ENCODE data around the gene CRIP1. TPM values are rescaled to one million over a fixed set of nuclear protein-coding genes. Genes with fewer than 3 reads are reported as not detected.

Gene CRIP1
- polyA plus RNA-seq, 4 donors, result 71.9 to 3,839 (median 386) TPM

DNA sequence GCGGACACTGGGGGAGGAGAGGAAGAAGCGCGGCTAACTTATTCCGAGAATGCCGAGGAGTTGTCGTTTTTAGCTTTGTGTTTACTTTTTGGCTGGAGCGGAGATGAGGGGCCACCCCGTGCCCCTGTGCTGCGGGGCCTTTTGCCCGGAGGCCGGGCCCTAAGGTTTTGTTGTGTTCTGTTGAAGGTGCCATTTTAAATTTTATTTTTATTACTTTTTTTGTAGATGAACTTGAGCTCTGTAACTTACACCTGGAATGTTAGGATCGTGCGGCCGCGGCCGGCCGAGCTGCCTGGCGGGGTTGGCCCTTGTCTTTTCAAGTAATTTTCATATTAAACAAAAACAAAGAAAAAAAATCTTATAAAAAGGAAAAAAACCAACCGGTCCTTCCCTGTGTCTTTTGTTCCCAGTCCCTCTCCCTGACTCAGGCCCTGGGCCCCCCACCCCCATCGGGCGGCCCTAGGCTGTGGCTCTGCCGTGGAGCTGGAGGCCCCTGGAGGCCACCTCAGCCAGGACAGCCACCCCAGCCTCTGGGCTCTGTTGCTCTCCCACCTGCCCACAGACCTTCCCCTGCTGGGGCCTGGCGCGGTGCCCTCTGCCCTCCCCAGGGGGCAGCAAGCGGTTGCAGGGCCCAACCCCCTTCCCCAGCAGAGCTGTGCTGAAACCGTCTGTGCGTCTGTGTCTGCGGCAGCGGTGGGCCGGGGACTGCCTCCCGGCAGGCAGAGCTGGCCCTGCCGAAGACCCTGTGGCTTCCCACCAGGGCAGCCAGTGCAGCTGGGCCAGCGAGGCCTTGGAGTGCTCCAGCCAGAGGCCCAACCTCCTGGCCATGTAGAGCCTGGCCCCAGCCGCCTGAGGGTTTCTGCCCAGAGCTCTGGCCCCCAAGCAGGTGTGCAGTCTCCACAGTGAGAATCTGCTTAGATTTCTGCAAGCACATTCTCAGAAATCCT, 16.1 kb upstream of the CRIP1 start:
- WGBS, 3 donors, result 85 to 86% (median 85%) methylated on average over 32 to 34 of the region's 34 CpGs
- Histone ChIP-seq H3K27ac (ENCODE audit: low read depth in 1 of 3, low read length in 2 of 3) (peak overlapping the region in 1 of 3 donors; percentile 28), H3K4me1 (ENCODE audit: control insufficient read depth in 3 of 3, insufficient read depth in 2 of 3, low read depth in 1 of 3, low read length in 2 of 3) (peaks cover 0 to 20% (median 0%) of the 10 kb centered on the region in 3 donors), H3K36me3 (ENCODE audit: control insufficient read depth in 3 of 3, insufficient read depth in 2 of 3, low read depth in 1 of 3, low read length in 3 of 3) (peaks cover 4 to 55% (median 7%) of the 10 kb centered on the region in 3 donors), H3K27me3 (ENCODE audit: control insufficient read depth in 3 of 3, insufficient read depth in 3 of 3, low read length in 3 of 3) (peaks cover 0 to 5% (median 3%) of the 10 kb centered on the region in 3 donors), H3K4me3 (ENCODE audit: low read depth in 1 of 3, low read length in 3 of 3) (no peak overlapping the region), H3K9me3 (ENCODE audit: control insufficient read depth in 2 of 2, insufficient read depth in 1 of 2, low read depth in 1 of 2, low read length in 1 of 2) (no peaks in the 10 kb centered on the region)
- DNase-seq (no peak), FAIRE-seq (no peak)

DNA sequence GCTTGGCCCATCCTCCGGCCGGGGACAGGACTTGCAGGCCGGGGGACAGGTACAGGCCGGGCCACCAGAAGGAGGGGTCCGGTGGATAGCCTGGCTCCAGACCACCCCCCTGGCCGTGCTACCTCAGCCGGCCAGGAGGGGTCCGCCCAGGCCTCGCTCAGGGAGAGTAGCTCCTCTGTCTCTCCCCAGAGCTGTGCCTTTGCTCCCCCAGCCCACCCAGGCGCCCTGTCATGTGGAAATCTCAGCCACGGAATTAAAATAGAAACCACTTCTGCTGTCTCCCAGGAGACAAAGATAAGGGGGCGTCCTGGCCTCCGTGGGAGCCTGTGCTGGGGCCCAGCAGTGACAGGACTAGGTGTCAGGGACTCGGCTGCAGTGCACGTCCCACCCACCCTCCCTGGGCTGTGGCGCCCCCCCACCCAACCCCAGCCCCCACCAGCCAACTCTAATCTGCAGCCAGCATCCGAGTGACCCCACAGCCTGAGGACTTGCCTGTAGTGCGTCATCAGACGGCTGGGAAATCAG, 15.3 kb upstream of the CRIP1 start:
- Histone ChIP-seq H3K4me3 (ENCODE audit: low read depth in 1 of 3, low read length in 3 of 3) (no peak overlapping the region), H3K4me1 (ENCODE audit: control insufficient read depth in 3 of 3, insufficient read depth in 2 of 3, low read depth in 1 of 3, low read length in 2 of 3) (peaks cover 0 to 27% (median 0%) of the 10 kb centered on the region in 3 donors), H3K36me3 (ENCODE audit: control insufficient read depth in 3 of 3, insufficient read depth in 2 of 3, low read depth in 1 of 3, low read length in 3 of 3) (peaks cover 4 to 47% (median 4%) of the 10 kb centered on the region in 3 donors), H3K9me3 (ENCODE audit: control insufficient read depth in 2 of 2, insufficient read depth in 1 of 2, low read depth in 1 of 2, low read length in 1 of 2) (no peaks in the 10 kb centered on the region), H3K27me3 (ENCODE audit: control insufficient read depth in 3 of 3, insufficient read depth in 3 of 3, low read length in 3 of 3) (peaks cover 3 to 11% (median 5%) of the 10 kb centered on the region in 3 donors), H3K27ac (ENCODE audit: low read depth in 1 of 3, low read length in 2 of 3) (no peak overlapping the region)
- FAIRE-seq (no peak), DNase-seq (peak in 1 of 2 donors; percentile 22)
- WGBS, 3 donors, result 64 to 67% (median 65%) methylated on average over 16 to 19 of the region's 19 CpGs

DNA sequence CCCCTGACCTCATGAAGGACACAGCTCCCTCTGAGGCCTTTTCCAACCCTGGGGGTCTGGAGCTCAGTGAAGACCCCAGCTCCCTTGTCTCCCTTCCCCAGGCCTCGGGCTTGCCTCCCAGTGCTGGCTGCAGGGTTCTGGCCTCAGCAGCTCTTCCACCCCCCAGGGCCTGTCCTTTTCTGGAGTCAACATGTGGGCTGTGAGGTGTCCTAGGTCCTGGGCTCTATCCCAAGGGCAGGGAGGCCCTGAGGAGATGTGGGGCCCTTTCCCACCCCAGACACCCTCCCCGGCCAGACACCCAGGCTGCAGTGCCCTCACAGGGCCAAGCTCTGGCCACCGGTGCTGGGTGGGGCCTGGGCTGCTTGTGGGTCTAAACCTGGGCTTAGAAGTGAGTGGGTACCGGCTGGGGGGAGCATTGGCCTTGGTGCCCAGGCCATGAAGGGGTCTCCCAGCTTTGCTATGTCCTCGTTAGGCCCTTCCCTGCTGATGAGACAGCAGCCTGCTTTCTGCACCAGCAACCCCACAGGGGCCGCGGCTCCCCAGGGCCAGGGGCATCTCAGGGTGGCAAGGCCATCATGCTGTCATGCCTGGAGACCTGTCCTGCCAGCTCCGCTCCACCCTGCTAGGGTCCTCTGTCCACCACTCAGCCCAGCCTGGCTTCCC, 14.7 kb upstream of the CRIP1 start:
- Histone ChIP-seq H3K27me3 (ENCODE audit: control insufficient read depth in 3 of 3, insufficient read depth in 3 of 3, low read length in 3 of 3) (peaks cover 3 to 11% (median 5%) of the 10 kb centered on the region in 3 donors), H3K27ac (ENCODE audit: low read depth in 1 of 3, low read length in 2 of 3) (peak overlapping the region in 1 of 3 donors; percentile 17), H3K4me1 (ENCODE audit: control insufficient read depth in 3 of 3, insufficient read depth in 2 of 3, low read depth in 1 of 3, low read length in 2 of 3) (peaks cover 0 to 33% (median 0%) of the 10 kb centered on the region in 3 donors), H3K9me3 (ENCODE audit: control insufficient read depth in 2 of 2, insufficient read depth in 1 of 2, low read depth in 1 of 2, low read length in 1 of 2) (no peaks in the 10 kb centered on the region), H3K36me3 (ENCODE audit: control insufficient read depth in 3 of 3, insufficient read depth in 2 of 3, low read depth in 1 of 3, low read length in 3 of 3) (peaks cover under 1 to 42% (median 4%) of the 10 kb centered on the region in 3 donors), H3K4me3 (ENCODE audit: low read depth in 1 of 3, low read length in 3 of 3) (no peak overlapping the region)
- no peak for DNase-seq
- WGBS, 3 donors, result 75 to 87% (median 85%) methylated on average over 7 to 8 of the region's 8 CpGs
- FAIRE-seq, result no peak

DNA sequence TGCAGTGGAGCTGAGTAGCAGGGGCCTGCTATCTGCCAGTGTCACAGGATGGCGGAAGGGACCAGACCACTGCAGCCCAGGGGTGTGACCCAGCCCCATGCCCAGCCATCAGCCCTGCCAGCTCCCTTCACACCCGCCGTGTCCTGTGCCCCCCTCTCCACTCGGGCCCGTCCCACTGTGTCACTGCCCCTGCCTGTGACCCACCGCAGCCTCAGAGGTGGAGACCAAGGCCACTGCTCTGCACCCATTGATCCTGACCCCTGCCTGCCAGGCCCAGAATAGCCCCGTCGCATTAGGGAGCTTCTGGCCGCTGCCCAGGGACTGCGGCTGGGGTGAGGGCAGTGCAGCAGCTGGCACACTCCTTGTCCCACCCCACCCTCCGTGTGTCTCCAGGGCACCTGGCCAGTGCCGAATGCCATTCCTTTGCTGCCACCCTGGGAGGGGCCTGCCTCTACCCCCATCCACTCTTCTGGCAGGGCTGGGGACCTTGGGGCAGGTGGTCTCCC, 14.1 kb upstream of the CRIP1 start:
- no peak for DNase-seq
- FAIRE-seq, result no peak
- 37 to 66% (median 52%) methylated on average over 11 to 12 of the region's 12 CpGs for WGBS, 3 donors

DNA sequence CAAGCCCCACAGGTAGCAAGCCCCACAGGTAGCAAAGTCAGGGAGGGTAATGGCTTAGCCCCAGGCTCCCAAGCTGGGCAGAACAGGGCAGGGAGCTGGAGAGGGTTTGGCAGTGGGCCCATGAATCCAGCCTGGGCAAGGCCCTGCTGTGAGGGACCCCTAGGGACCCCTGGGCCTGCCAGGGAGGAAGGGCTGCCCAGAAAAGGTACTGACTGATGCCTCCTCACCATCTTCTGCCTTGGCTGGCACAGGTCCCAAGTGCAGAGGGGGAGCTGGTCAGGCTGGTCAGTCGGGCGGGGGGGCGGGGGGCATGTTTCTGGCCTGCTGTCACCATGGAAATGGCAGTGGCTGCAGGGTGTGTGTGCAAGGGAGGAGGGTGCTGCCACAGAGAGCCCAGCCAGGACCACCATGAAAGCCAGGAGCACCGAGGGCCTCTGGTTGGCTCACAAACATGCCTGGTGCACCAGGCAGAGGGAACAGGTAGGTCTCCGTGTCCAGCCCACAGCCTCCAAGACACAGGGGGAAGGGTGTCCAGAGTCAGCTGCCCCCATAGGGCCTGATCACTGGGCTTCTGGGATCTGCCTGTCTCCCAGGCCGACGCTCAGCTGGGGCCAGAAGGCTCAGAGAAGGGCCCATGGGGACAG, 13.5 kb upstream of the CRIP1 start:
- H3K27me3 ChIP-seq (ENCODE audit: control insufficient read depth in 3 of 3, insufficient read depth in 3 of 3, low read length in 3 of 3), result peaks cover 3 to 18% (median 5%) of the 10 kb centered on the region in 3 donors
- 21 to 37% (median 22%) methylated on average over 5 to 7 of the region's 7 CpGs for WGBS, 3 donors
- FAIRE-seq, result no peak
- H3K4me3 ChIP-seq (ENCODE audit: low read depth in 1 of 3, low read length in 3 of 3), result peak overlapping the region in 1 of 3 donors; percentile 42
- peaks cover 0 to 38% (median 0%) of the 10 kb centered on the region in 3 donors for H3K4me1 ChIP-seq (ENCODE audit: control insufficient read depth in 3 of 3, insufficient read depth in 2 of 3, low read depth in 1 of 3, low read length in 2 of 3)
- peaks cover 0 to 30% (median 4%) of the 10 kb centered on the region in 3 donors for H3K36me3 ChIP-seq (ENCODE audit: control insufficient read depth in 3 of 3, insufficient read depth in 2 of 3, low read depth in 1 of 3, low read length in 3 of 3)
- H3K27ac ChIP-seq (ENCODE audit: low read depth in 1 of 3, low read length in 2 of 3), result peak overlapping the region in 2 of 3 donors; percentile 29 to 77
- no peaks in the 10 kb centered on the region for H3K9me3 ChIP-seq (ENCODE audit: control insufficient read depth in 2 of 2, insufficient read depth in 1 of 2, low read depth in 1 of 2, low read length in 1 of 2)
- DNase-seq, result no peak

More for the DNA sequence above, 14.1 kb upstream of the CRIP1 start:
- Histone ChIP-seq H3K27me3 (ENCODE audit: control insufficient read depth in 3 of 3, insufficient read depth in 3 of 3, low read length in 3 of 3) (peaks cover 3 to 15% (median 5%) of the 10 kb centered on the region in 3 donors), H3K27ac (ENCODE audit: low read depth in 1 of 3, low read length in 2 of 3) (no peak overlapping the region), H3K4me3 (ENCODE audit: low read depth in 1 of 3, low read length in 3 of 3) (no peak overlapping the region), H3K36me3 (ENCODE audit: control insufficient read depth in 3 of 3, insufficient read depth in 2 of 3, low read depth in 1 of 3, low read length in 3 of 3) (peaks cover 0 to 36% (median 4%) of the 10 kb centered on the region in 3 donors), H3K4me1 (ENCODE audit: control insufficient read depth in 3 of 3, insufficient read depth in 2 of 3, low read depth in 1 of 3, low read length in 2 of 3) (peaks cover 0 to 38% (median 0%) of the 10 kb centered on the region in 3 donors), H3K9me3 (ENCODE audit: control insufficient read depth in 2 of 2, insufficient read depth in 1 of 2, low read depth in 1 of 2, low read length in 1 of 2) (no peaks in the 10 kb centered on the region)

DNA sequence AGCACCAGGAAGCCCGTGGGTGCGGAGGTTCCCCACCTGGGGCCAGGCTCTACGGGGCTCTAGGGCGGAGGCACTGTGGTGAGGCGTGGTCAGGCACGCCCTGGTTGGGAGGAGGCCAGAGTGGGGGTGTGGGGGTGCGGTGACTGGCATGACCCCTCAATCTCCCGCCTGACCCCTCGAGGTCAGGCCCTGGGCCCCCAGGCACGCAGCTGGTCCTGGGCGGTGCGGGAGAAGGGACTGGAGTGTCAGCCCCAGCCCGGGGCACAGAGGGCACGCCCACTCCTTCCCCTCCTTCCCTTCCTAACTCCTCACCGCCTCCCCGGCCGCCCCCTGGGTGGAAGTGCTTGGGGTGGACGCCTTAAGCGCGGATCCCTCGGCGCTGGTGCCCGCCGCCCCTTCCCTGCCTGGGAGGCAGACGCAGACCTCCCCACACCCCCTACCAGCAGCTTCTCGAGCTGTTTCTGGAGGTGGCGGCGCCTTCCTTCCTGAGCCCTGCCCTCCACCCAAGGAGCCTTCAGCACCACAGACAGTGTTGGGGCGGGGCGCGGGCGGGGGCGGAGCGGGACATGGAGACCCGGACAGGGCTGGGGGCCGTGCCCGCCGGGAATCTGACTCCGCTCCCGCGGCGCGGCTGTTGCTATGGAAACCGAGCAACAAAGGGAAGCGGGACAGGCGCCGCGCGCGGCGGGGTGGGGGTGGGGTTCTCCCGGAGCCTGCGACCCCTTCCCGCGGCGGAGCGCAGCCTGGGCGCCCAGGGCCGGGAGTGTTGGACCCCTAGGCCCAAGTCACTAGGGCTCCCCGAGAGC, 12.8 kb upstream of the CRIP1 start:
- no peak for FAIRE-seq
- peaks cover 0 to 38% (median 0%) of the 10 kb centered on the region in 3 donors for H3K4me1 ChIP-seq (ENCODE audit: control insufficient read depth in 3 of 3, insufficient read depth in 2 of 3, low read depth in 1 of 3, low read length in 2 of 3)
- H3K9me3 ChIP-seq (ENCODE audit: control insufficient read depth in 2 of 2, insufficient read depth in 1 of 2, low read depth in 1 of 2, low read length in 1 of 2), result no peaks in the 10 kb centered on the region

DNA sequence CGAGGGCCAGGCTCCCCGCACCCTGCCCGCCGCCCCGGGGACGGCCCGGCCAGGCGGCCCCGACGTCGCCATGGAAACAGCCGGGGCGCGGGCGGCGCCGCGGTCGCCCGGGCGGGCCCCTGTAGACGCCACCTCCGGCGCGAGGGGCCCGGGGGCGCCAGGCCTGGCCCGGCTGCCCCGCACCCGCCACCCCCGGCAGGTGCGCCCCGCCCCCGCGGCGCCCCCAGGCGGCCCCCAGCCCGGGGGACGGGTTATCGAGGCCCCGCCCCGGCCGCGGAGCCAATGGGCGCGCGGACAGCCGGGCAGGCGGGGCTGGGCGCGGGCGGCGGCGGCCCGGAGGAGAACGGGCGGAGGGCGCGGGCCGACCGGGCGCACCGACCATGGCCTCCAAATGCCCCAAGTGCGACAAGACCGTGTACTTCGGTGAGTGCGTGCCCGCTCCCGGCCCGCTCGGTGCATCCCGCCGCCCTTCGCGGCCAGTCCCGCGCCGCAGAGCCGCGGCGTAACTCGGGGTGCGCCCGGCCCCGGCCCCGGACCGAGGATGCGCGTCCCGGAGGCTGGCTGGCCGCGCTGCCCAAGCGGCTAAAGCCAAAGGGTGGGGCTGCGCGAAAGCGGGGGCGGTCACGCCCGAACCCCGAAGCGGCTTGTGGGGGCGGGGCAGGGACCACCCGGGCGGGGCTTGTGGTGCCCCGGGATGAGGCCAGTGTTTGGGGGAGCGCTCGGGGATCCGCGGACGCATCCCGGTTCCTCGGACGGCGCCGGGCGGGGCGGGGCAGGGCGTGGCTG, 12.0 kb upstream of the CRIP1 start, which contains the start of gene CRIP2:
Gene CRIP2, plus strand, starts transcription at position 339 of the 786 bp plus-strand sequence. Its CDS starts 42 bp downstream, at position 381.
- Histone ChIP-seq H3K4me1 (ENCODE audit: control insufficient read depth in 3 of 3, insufficient read depth in 2 of 3, low read depth in 1 of 3, low read length in 2 of 3) (peaks cover 0 to 38% (median 0%) of the 10 kb centered on the region in 3 donors), H3K27me3 (ENCODE audit: control insufficient read depth in 3 of 3, insufficient read depth in 3 of 3, low read length in 3 of 3) (peaks cover 3 to 27% (median 7%) of the 10 kb centered on the region in 3 donors), H3K36me3 (ENCODE audit: control insufficient read depth in 3 of 3, insufficient read depth in 2 of 3, low read depth in 1 of 3, low read length in 3 of 3) (peaks cover 0 to 20% (median under 1%) of the 10 kb centered on the region in 3 donors), H3K4me3 (ENCODE audit: low read depth in 1 of 3, low read length in 3 of 3) (peak within 1 kb of the TSS; percentile 48 to 59 (median 53)), H3K27ac (ENCODE audit: low read depth in 1 of 3, low read length in 2 of 3) (peak within 1 kb of the TSS in 2 of 3 donors; percentile 77 to 86), H3K9me3 (ENCODE audit: control insufficient read depth in 2 of 2, insufficient read depth in 1 of 2, low read depth in 1 of 2, low read length in 1 of 2) (no peaks in the 10 kb centered on the region)
- FAIRE-seq, result no peak
- DNase-seq, result peak in 1 of 2 donors; percentile 76
- WGBS, 3 donors, result 0 to 1% (median 1%) methylated on average over 62 to 118 of the region's 118 CpGs

More for the DNA sequence above, 12.8 kb upstream of the CRIP1 start:
- H3K27ac ChIP-seq (ENCODE audit: low read depth in 1 of 3, low read length in 2 of 3), result peak overlapping the region in 2 of 3 donors; percentile 70 to 77
- peaks cover 0 to 23% (median 4%) of the 10 kb centered on the region in 3 donors for H3K36me3 ChIP-seq (ENCODE audit: control insufficient read depth in 3 of 3, insufficient read depth in 2 of 3, low read depth in 1 of 3, low read length in 3 of 3)
- peak; percentile 43 to 93 for DNase-seq
- H3K27me3 ChIP-seq (ENCODE audit: control insufficient read depth in 3 of 3, insufficient read depth in 3 of 3, low read length in 3 of 3), result peaks cover 3 to 21% (median 5%) of the 10 kb centered on the region in 3 donors
- H3K4me3 ChIP-seq (ENCODE audit: low read depth in 1 of 3, low read length in 3 of 3), result peak overlapping the region; percentile 37 to 59 (median 42)
- WGBS, 3 donors, result 0 to 2% (median 1%) methylated on average over 39 to 60 of the region's 60 CpGs

Data from small intestine (tissue), 7 donors.